ENCODE measurements around the gene KRTAP10-12.

The KRTAP10-12 gene

DNA sequence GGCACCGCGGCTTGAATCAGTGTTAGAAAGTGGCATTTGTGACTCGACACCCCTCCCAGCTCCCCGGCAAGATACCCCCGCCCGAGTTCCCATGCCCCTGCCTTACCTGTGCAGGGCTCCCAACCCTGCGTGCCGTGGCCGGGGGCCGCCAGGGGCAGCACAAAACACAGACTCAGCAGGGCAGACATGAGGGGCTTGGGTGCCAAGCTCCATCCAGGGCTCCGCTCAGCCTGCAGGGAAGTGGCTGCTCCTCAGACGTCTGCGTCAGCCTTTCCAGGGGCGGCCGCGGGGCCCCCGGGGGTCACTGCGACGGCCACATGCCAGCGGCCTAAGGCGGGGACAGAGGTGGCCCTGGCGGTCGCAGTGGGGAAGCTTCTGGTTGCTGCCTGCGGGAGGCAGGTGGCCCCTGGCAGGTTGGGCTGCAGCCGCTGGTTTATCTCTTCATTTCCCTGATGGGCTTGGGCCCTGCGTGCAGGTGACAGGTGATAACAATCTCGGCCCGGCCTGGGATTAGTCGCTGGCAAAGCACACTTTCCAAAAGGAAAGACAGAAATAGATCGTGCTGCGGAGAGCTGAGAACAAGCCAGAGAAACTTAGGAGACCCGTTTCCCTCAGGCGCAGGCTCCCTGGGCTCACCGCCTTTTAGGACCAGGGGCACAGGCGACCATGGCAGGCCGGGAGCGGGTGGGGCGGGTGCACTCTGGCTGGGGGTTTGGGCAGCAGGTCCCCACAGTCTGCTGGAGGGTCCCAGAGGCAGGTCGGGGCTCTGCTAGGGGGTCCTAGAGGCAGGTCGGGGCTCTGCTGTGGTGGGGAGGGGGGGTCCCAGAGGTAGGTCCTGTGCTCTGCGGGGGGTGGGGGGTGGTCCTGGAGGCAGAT lies 14.6 kb downstream of the KRTAP10-12 start, which contains the start of gene TSPEAR:
TSPEAR (minus strand) TSS at position 246 of the 876 bp plus-strand sequence; CDS start at position 188, 58 bp downstream.
- Histone ChIP-seq H3K9ac (ENCODE audit: low read depth in 1 of 2, low read length in 2 of 2) (no peak within 1 kb of the TSS), H3K4me3 (ENCODE audit: low read length in 2 of 2) (no peak within 1 kb of the TSS), H3K27me3 (ENCODE audit: control insufficient read depth in 2 of 2, insufficient read depth in 2 of 2, low read length in 2 of 2) (peaks cover 39 to 66% of the 10 kb centered on the region in 2 donors), H3K4me1 (ENCODE audit: control insufficient read depth in 2 of 2, insufficient read depth in 2 of 2, low read length in 2 of 2) (no peaks in the 10 kb centered on the region), H3K9me3 (ENCODE audit: control insufficient read depth in 2 of 2, low read length in 2 of 2) (no peaks in the 10 kb centered on the region), H3K36me3 (ENCODE audit: control insufficient read depth in 2 of 2, insufficient read depth in 2 of 2, low read length in 2 of 2) (no peaks in the 10 kb centered on the region), H3K27ac (ENCODE audit: low read depth in 2 of 2, low read length in 2 of 2) (no peak within 1 kb of the TSS)

- peaks cover 39 to 62% of the 10 kb centered on the region in 2 donors for H3K27me3 ChIP-seq (ENCODE audit: control insufficient read depth in 2 of 2, insufficient read depth in 2 of 2, low read length in 2 of 2)
- no peaks in the 10 kb centered on the region for H3K36me3 ChIP-seq (ENCODE audit: control insufficient read depth in 2 of 2, insufficient read depth in 2 of 2, low read length in 2 of 2)
- H3K27ac ChIP-seq (ENCODE audit: low read depth in 2 of 2, low read length in 2 of 2), result no peak overlapping the region
- H3K9ac ChIP-seq (ENCODE audit: low read depth in 1 of 2, low read length in 2 of 2), result no peak overlapping the region
- no peak overlapping the region for H3K4me3 ChIP-seq (ENCODE audit: low read length in 2 of 2)
- no peaks in the 10 kb centered on the region for H3K9me3 ChIP-seq (ENCODE audit: control insufficient read depth in 2 of 2, low read length in 2 of 2)
- H3K4me1 ChIP-seq (ENCODE audit: control insufficient read depth in 2 of 2, insufficient read depth in 2 of 2, low read length in 2 of 2), result no peaks in the 10 kb centered on the region
Observed at GRCh38 chr21:44712203-44713028, 15.4 kb downstream of the KRTAP10-12 start.

- H3K9ac ChIP-seq (ENCODE audit: low read depth in 1 of 2, low read length in 2 of 2), result no peak overlapping the region
Observed at GRCh38 chr21:44713130-44713529, 16.2 kb downstream of the KRTAP10-12 start.

GRCh38 chr21:44713846-44714245 lies 16.9 kb downstream of the KRTAP10-12 start:
- no peak overlapping the region for H3K27ac ChIP-seq (ENCODE audit: low read depth in 2 of 2, low read length in 2 of 2)
- H3K9ac ChIP-seq (ENCODE audit: low read depth in 1 of 2, low read length in 2 of 2), result no peak overlapping the region
- H3K9me3 ChIP-seq (ENCODE audit: control insufficient read depth in 2 of 2, low read length in 2 of 2), result no peaks in the 10 kb centered on the region
- H3K36me3 ChIP-seq (ENCODE audit: control insufficient read depth in 2 of 2, insufficient read depth in 2 of 2, low read length in 2 of 2), result no peaks in the 10 kb centered on the region
- H3K4me1 ChIP-seq (ENCODE audit: control insufficient read depth in 2 of 2, insufficient read depth in 2 of 2, low read length in 2 of 2), result no peaks in the 10 kb centered on the region
- peaks cover 33 to 54% of the 10 kb centered on the region in 2 donors for H3K27me3 ChIP-seq (ENCODE audit: control insufficient read depth in 2 of 2, insufficient read depth in 2 of 2, low read length in 2 of 2)
- H3K4me3 ChIP-seq (ENCODE audit: low read length in 2 of 2), result no peak overlapping the region

More at GRCh38 chr21:44713130-44713529, 16.2 kb downstream of the KRTAP10-12 start:
- H3K4me3 ChIP-seq (ENCODE audit: low read length in 2 of 2), result no peak overlapping the region
- no peaks in the 10 kb centered on the region for H3K9me3 ChIP-seq (ENCODE audit: control insufficient read depth in 2 of 2, low read length in 2 of 2)
- peaks cover 36 to 55% of the 10 kb centered on the region in 2 donors for H3K27me3 ChIP-seq (ENCODE audit: control insufficient read depth in 2 of 2, insufficient read depth in 2 of 2, low read length in 2 of 2)
- no peaks in the 10 kb centered on the region for H3K36me3 ChIP-seq (ENCODE audit: control insufficient read depth in 2 of 2, insufficient read depth in 2 of 2, low read length in 2 of 2)
- H3K27ac ChIP-seq (ENCODE audit: low read depth in 2 of 2, low read length in 2 of 2), result no peak overlapping the region
- no peaks in the 10 kb centered on the region for H3K4me1 ChIP-seq (ENCODE audit: control insufficient read depth in 2 of 2, insufficient read depth in 2 of 2, low read length in 2 of 2)

- no peaks in the 10 kb centered on the region for H3K36me3 ChIP-seq (ENCODE audit: control insufficient read depth in 2 of 2, insufficient read depth in 2 of 2, low read length in 2 of 2)
- no peak overlapping the region for H3K4me3 ChIP-seq (ENCODE audit: low read length in 2 of 2)
- no peaks in the 10 kb centered on the region for H3K9me3 ChIP-seq (ENCODE audit: control insufficient read depth in 2 of 2, low read length in 2 of 2)
- no peak overlapping the region for H3K27ac ChIP-seq (ENCODE audit: low read depth in 2 of 2, low read length in 2 of 2)
- peaks cover 30 to 48% of the 10 kb centered on the region in 2 donors for H3K27me3 ChIP-seq (ENCODE audit: control insufficient read depth in 2 of 2, insufficient read depth in 2 of 2, low read length in 2 of 2)
- H3K4me1 ChIP-seq (ENCODE audit: control insufficient read depth in 2 of 2, insufficient read depth in 2 of 2, low read length in 2 of 2), result no peaks in the 10 kb centered on the region
- no peak overlapping the region for H3K9ac ChIP-seq (ENCODE audit: low read depth in 1 of 2, low read length in 2 of 2)
Observed at GRCh38 chr21:44714905-44715304, 17.9 kb downstream of the KRTAP10-12 start.

GRCh38 chr21:44716984-44717383 lies 20.0 kb downstream of the KRTAP10-12 start:
- no peaks in the 10 kb centered on the region for H3K4me1 ChIP-seq (ENCODE audit: control insufficient read depth in 2 of 2, insufficient read depth in 2 of 2, low read length in 2 of 2)
- peaks cover 19 to 31% of the 10 kb centered on the region in 2 donors for H3K27me3 ChIP-seq (ENCODE audit: control insufficient read depth in 2 of 2, insufficient read depth in 2 of 2, low read length in 2 of 2)
- no peaks in the 10 kb centered on the region for H3K36me3 ChIP-seq (ENCODE audit: control insufficient read depth in 2 of 2, insufficient read depth in 2 of 2, low read length in 2 of 2)
- H3K9me3 ChIP-seq (ENCODE audit: control insufficient read depth in 2 of 2, low read length in 2 of 2), result no peaks in the 10 kb centered on the region
- H3K27ac ChIP-seq (ENCODE audit: low read depth in 2 of 2, low read length in 2 of 2), result no peak overlapping the region
- H3K9ac ChIP-seq (ENCODE audit: low read depth in 1 of 2, low read length in 2 of 2), result no peak overlapping the region
- H3K4me3 ChIP-seq (ENCODE audit: low read length in 2 of 2), result no peak overlapping the region

DNA sequence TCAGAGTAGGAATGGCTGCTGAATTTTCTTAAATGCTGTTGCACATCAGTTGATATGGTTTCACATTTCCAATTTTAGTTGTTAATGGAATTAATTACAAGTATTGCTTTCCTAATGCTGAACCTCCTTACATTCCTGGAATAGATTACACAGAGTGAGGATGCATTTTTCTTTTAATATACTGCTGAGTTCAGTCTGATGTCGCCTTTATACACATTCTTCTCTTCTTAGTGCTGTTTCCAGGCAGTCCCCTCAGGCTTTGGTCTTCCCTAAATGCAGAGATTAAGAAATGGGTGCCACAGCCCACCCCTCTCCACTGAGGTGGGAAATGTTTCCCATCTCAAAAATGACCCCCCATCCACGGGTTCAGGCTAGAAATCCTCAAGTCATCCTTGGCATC lies 21.1 kb downstream of the KRTAP10-12 start:
- Histone ChIP-seq H3K27ac (ENCODE audit: low read depth in 2 of 2, low read length in 2 of 2) (no peak overlapping the region), H3K9ac (ENCODE audit: low read depth in 1 of 2, low read length in 2 of 2) (no peak overlapping the region), H3K9me3 (ENCODE audit: control insufficient read depth in 2 of 2, low read length in 2 of 2) (no peaks in the 10 kb centered on the region), H3K4me1 (ENCODE audit: control insufficient read depth in 2 of 2, insufficient read depth in 2 of 2, low read length in 2 of 2) (no peaks in the 10 kb centered on the region), H3K27me3 (ENCODE audit: control insufficient read depth in 2 of 2, insufficient read depth in 2 of 2, low read length in 2 of 2) (peaks cover 18 to 25% of the 10 kb centered on the region in 2 donors), H3K4me3 (ENCODE audit: low read length in 2 of 2) (no peak overlapping the region), H3K36me3 (ENCODE audit: control insufficient read depth in 2 of 2, insufficient read depth in 2 of 2, low read length in 2 of 2) (no peaks in the 10 kb centered on the region)

- H3K36me3 ChIP-seq (ENCODE audit: control insufficient read depth in 2 of 2, insufficient read depth in 2 of 2, low read length in 2 of 2), result no peaks in the 10 kb centered on the region
- no peaks in the 10 kb centered on the region for H3K9me3 ChIP-seq (ENCODE audit: control insufficient read depth in 2 of 2, low read length in 2 of 2)
- H3K9ac ChIP-seq (ENCODE audit: low read depth in 1 of 2, low read length in 2 of 2), result no peak overlapping the region
- peaks cover 23 to 26% of the 10 kb centered on the region in 2 donors for H3K27me3 ChIP-seq (ENCODE audit: control insufficient read depth in 2 of 2, insufficient read depth in 2 of 2, low read length in 2 of 2)
- H3K27ac ChIP-seq (ENCODE audit: low read depth in 2 of 2, low read length in 2 of 2), result no peak overlapping the region
- no peaks in the 10 kb centered on the region for H3K4me1 ChIP-seq (ENCODE audit: control insufficient read depth in 2 of 2, insufficient read depth in 2 of 2, low read length in 2 of 2)
- no peak overlapping the region for H3K4me3 ChIP-seq (ENCODE audit: low read length in 2 of 2)
Observed at GRCh38 chr21:44718571-44718970, 21.6 kb downstream of the KRTAP10-12 start.

- H3K9ac ChIP-seq (ENCODE audit: low read depth in 1 of 2, low read length in 2 of 2), result no peak overlapping the region
- H3K9me3 ChIP-seq (ENCODE audit: control insufficient read depth in 2 of 2, low read length in 2 of 2), result no peaks in the 10 kb centered on the region
- no peak overlapping the region for H3K4me3 ChIP-seq (ENCODE audit: low read length in 2 of 2)
- peaks cover 22 to 23% of the 10 kb centered on the region in 2 donors for H3K27me3 ChIP-seq (ENCODE audit: control insufficient read depth in 2 of 2, insufficient read depth in 2 of 2, low read length in 2 of 2)
- no peaks in the 10 kb centered on the region for H3K36me3 ChIP-seq (ENCODE audit: control insufficient read depth in 2 of 2, insufficient read depth in 2 of 2, low read length in 2 of 2)
- H3K27ac ChIP-seq (ENCODE audit: low read depth in 2 of 2, low read length in 2 of 2), result no peak overlapping the region
- no peaks in the 10 kb centered on the region for H3K4me1 ChIP-seq (ENCODE audit: control insufficient read depth in 2 of 2, insufficient read depth in 2 of 2, low read length in 2 of 2)
Observed at GRCh38 chr21:44720170-44720569, 23.2 kb downstream of the KRTAP10-12 start.

- no peaks in the 10 kb centered on the region for H3K4me1 ChIP-seq (ENCODE audit: control insufficient read depth in 2 of 2, insufficient read depth in 2 of 2, low read length in 2 of 2)
- H3K36me3 ChIP-seq (ENCODE audit: control insufficient read depth in 2 of 2, insufficient read depth in 2 of 2, low read length in 2 of 2), result no peaks in the 10 kb centered on the region
- H3K9ac ChIP-seq (ENCODE audit: low read depth in 1 of 2, low read length in 2 of 2), result no peak overlapping the region
- H3K4me3 ChIP-seq (ENCODE audit: low read length in 2 of 2), result no peak overlapping the region
- H3K9me3 ChIP-seq (ENCODE audit: control insufficient read depth in 2 of 2, low read length in 2 of 2), result no peaks in the 10 kb centered on the region
- no peak overlapping the region for H3K27ac ChIP-seq (ENCODE audit: low read depth in 2 of 2, low read length in 2 of 2)
- H3K27me3 ChIP-seq (ENCODE audit: control insufficient read depth in 2 of 2, insufficient read depth in 2 of 2, low read length in 2 of 2), result peaks cover 22 to 26% of the 10 kb centered on the region in 2 donors
Observed at GRCh38 chr21:44722731-44723130, 25.8 kb downstream of the KRTAP10-12 start.
